ENCODE data around the gene HSPA5. TPM values are rescaled to one million over a fixed set of nuclear protein-coding genes. Genes with fewer than 3 reads are reported as not detected.

HSPA5 gene
- total RNA-seq, 1 experiment from 2014 or later: 288 TPM

GRCh38 chr9:125258160-125258785, 17.1 kb upstream of the HSPA5 start:
- intact Hi-C loops (cut with micrococcal nuclease; ENCODE audit: unreplicated experiment): no loop called here
- Mint-ChIP-seq H3K4me1 (ENCODE audit: low read depth, unreplicated experiment) (peaks cover 8% of the 10 kb centered on the region), H3K9me3 (ENCODE audit: unreplicated experiment) (no peaks in the 10 kb centered on the region), H3K4me3 (ENCODE audit: unreplicated experiment) (no peak overlapping the region), H3K27me3 (ENCODE audit: insufficient read depth, unreplicated experiment) (no peaks in the 10 kb centered on the region), H3K27ac (ENCODE audit: unreplicated experiment) (no peak overlapping the region), H3K36me3 (ENCODE audit: insufficient read depth, unreplicated experiment) (peaks cover 6% of the 10 kb centered on the region)
- no TSS peak for BruUV-seq (replicated peaks)
- Histone ChIP-seq H3K36me3 (ENCODE audit: control insufficient read depth, insufficient read depth, low read length) (no peaks in the 10 kb centered on the region), H3K4me3 (ENCODE audit: low read depth, low read length) (no peak overlapping the region), H3K27me3 (replicated peaks; ENCODE audit: control insufficient read depth, insufficient read depth, low read length) (no peaks in the 10 kb centered on the region), H3K4me1 (0 out of 2 replicates have a peak, but pooled peaks cover 6% of the 10 kb centered on the region), H3K9me3 (no peaks in the 10 kb centered on the region)
- ChIA-PET POLR2A (no interaction called here), CTCF (no interaction called here)
- TF ChIP-seq CTCF (IDR thresholded peaks at IDR 0.05; ENCODE audit: insufficient read depth in 1 of 2, low read depth in 1 of 2, low read length in 1 of 2, severe bottlenecking in 1 of 2, unreplicated experiment in 1 of 2): no peak
- DNase-seq: no peak

GRCh38 chr9:125255781-125256391, 14.7 kb upstream of the HSPA5 start:
- no peak overlapping the region for H3K27ac Mint-ChIP-seq (ENCODE audit: unreplicated experiment)
- Histone ChIP-seq H3K36me3 (ENCODE audit: control insufficient read depth, insufficient read depth, low read length) (no peaks in the 10 kb centered on the region), H3K9me3 (no peaks in the 10 kb centered on the region), H3K4me3 (ENCODE audit: low read depth, low read length) (no peak overlapping the region), H3K27me3 (replicated peaks; ENCODE audit: control insufficient read depth, insufficient read depth, low read length) (no peaks in the 10 kb centered on the region), H3K4me1 (0 out of 2 replicates have a peak, but pooled peaks cover 4% of the 10 kb centered on the region)
- H3K4me3 Mint-ChIP-seq (ENCODE audit: unreplicated experiment): no peak overlapping the region
- POLR2A ChIA-PET: interaction anchor here (1.0 kb wide), 1 partner anchor 15 kb away, joined by 9 read pairs; the partner anchor contains the start of gene HSPA5
- H3K4me1 Mint-ChIP-seq (ENCODE audit: low read depth, unreplicated experiment): peaks cover 4% of the 10 kb centered on the region
- BruUV-seq (replicated peaks): no TSS peak
- TF ChIP-seq CTCF (IDR thresholded peaks at IDR 0.05; ENCODE audit: insufficient read depth in 1 of 2, low read depth in 1 of 2, low read length in 1 of 2, severe bottlenecking in 1 of 2, unreplicated experiment in 1 of 2): peak; percentile 56 to 62
- CTCF ChIA-PET: interaction anchor here (0.6 to 2.0 kb wide), 16 partner anchors 11 to 303 kb away, joined by 3 to 31 read pairs (median 6); partner anchors contain the start of gene HSPA5
- H3K36me3 Mint-ChIP-seq (ENCODE audit: insufficient read depth, unreplicated experiment): no peaks in the 10 kb centered on the region
- no peaks in the 10 kb centered on the region for H3K27me3 Mint-ChIP-seq (ENCODE audit: insufficient read depth, unreplicated experiment)
- H3K9me3 Mint-ChIP-seq (ENCODE audit: unreplicated experiment): no peaks in the 10 kb centered on the region
- intact Hi-C loops (cut with micrococcal nuclease; ENCODE audit: unreplicated experiment): loop anchor here (1.0 kb wide), 2 partner anchors 81 to 118 kb away; no protein-coding TSS in a partner anchor
- peak; percentile 47 to 69 for DNase-seq

GRCh38 chr9:125254231-125254630, 13.1 kb upstream of the HSPA5 start:
- POLR2A ChIA-PET: no interaction called here
- H3K4me1 Mint-ChIP-seq (ENCODE audit: low read depth, unreplicated experiment): no peaks in the 10 kb centered on the region
- no peak overlapping the region for H3K4me3 ChIP-seq (ENCODE audit: low read depth, low read length)

More at GRCh38 chr9:125254231-125254630, 13.1 kb upstream of the HSPA5 start:
- no peaks in the 10 kb centered on the region for H3K4me1 ChIP-seq
- H3K36me3 ChIP-seq (ENCODE audit: control insufficient read depth, insufficient read depth, low read length): no peaks in the 10 kb centered on the region
- no peak for DNase-seq
- no TSS peak for BruUV-seq (replicated peaks)
- H3K27me3 ChIP-seq (replicated peaks; ENCODE audit: control insufficient read depth, insufficient read depth, low read length): no peaks in the 10 kb centered on the region
- Mint-ChIP-seq H3K27me3 (ENCODE audit: insufficient read depth, unreplicated experiment) (no peaks in the 10 kb centered on the region), H3K27ac (ENCODE audit: unreplicated experiment) (no peak overlapping the region), H3K9me3 (ENCODE audit: unreplicated experiment) (no peaks in the 10 kb centered on the region), H3K36me3 (ENCODE audit: insufficient read depth, unreplicated experiment) (no peaks in the 10 kb centered on the region), H3K4me3 (ENCODE audit: unreplicated experiment) (no peak overlapping the region)
- TF ChIP-seq CTCF (IDR thresholded peaks at IDR 0.05; ENCODE audit: insufficient read depth in 1 of 2, low read depth in 1 of 2, low read length in 1 of 2, severe bottlenecking in 1 of 2, unreplicated experiment in 1 of 2): no peak
- H3K9me3 ChIP-seq: no peaks in the 10 kb centered on the region
- intact Hi-C loops (cut with micrococcal nuclease; ENCODE audit: unreplicated experiment): no loop called here
- CTCF ChIA-PET: no interaction called here

All from Caco-2 (cell line).